NCI-H748 (cell line): ENCODE results near the gene GPR132.

Source experiments
- DNase-seq: peaks from one replicate; lab custom pipeline; 2025; ENCODE audit not compliant: unreplicated experiment; lab: John Stamatoyannopoulos, UW

The GPR132 gene

DNA sequence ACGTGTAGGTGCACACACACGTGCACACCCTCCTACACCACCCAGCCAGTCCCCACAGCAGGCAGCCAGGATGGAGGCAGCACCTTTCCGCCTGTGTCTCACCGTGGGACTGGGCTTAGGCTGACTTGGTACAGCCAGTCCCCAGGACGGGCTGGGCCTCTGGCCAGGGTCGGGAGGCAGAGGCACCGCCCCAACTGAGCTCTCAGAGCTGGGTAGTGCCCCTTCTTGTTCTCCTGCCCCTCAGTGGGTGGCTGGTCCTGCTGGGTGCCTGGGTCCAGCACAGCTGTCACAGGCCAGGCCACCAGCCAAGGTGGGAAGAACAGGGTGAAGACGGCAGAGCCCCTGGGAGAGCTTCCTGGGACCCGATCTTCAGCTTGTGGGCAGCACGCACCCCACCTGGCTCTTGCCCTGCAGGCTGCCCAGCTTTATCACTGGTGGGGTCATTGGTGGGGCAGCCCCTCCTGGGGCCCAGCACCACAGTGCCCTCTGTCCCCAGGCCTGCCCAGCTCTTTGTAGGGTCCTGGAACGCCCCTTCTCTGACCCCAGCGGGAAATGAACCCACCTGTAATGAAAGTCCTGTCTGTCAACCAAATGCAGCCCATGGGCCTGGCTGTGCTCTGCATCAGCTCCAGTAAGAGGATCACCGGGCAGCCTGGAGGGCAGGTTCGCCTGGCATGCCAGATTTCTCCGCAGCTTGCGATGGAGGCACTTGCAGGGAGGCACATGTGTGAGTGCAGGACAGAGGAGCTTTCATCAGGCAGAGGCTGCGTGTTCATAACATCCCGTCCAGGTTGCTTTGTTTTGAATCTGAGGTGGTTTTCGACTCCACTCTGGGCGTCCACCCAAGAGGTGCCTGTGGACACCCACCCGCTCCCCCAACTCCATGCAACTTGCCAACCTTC is 59.0 kb downstream of the GPR132 start:
- no peak for DNase-seq

DNA sequence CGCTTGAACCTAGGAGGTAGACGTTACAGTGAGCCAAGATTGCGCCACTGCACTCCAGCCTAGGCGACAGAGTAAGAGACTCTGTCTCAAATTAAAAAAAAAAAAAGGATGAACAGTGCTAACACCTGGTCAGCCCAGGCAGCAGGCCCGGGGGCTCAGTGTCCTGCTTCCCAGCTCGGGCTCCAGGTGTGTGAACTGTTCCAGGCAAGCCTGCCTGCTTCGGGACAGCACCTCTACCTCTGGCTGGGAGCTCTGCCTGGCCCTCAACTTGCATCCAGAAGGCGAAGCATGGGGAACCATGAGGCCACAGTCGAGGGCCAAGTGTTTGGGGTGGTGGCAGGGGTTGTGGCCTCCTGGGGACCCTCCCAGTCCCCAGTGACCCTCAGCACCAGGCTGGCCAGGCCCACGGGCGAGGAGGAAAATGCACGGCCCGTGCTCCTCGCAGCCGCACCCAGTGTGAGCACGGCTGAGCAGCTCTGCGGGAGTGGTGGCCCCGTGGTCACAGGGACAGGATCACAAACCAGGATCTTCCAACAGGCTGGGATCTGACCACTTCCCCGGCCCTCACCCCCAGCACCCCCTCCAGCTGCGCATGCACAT is 59.8 kb downstream of the GPR132 start:
- DNase-seq, result no peak
